ENCODE measurements around the gene LTBP1. TPM values are rescaled to one million over a fixed set of nuclear protein-coding genes. Genes with fewer than 3 reads are reported as not detected.

LTBP1 gene
- total and polyA plus RNA-seq, 7 experiments from 2014 or later = 0.29 to 2.1 TPM; not detected in 5

DNA sequence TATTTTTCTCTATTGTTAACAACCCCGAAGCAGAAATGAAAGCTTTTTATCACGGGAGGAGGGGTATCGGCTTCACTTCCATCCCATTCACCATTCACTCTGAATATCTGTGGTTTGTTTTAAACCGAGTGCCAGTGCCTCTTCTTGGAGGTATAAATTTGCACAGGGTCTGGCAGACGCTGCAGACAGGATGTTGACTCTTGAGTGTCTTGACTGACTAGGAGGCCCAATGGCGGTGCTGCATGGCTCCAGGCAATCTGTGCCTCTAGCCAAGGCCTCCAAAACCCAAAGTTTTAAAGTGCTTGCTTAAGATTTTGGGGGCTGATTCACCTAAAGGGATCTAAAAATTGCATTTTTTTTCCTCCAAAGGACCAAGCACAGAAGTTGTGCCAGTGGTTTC is 183.8 kb downstream of the LTBP1 start:
- H3K27me3 ChIP-seq (ENCODE audit: control insufficient read depth in 2 of 2, insufficient read depth in 2 of 2, low read length in 2 of 2) = no peaks in the 10 kb centered on the region
- H3K9me3 ChIP-seq (ENCODE audit: control insufficient read depth in 2 of 3, low read length in 3 of 3) = no peaks in the 10 kb centered on the region
- Mint-ChIP-seq H3K27me3 (peaks cover 9 to 25% (median 18%) of the 10 kb centered on the region in 5 donors), H3K36me3 (no peaks in the 10 kb centered on the region), H3K9me3 (peaks cover 0 to 5% (median 0%) of the 10 kb centered on the region in 11 donors), H3K4me3 (no peak overlapping the region), H3K27ac (no peak overlapping the region), H3K4me1 (no peaks in the 10 kb centered on the region)
- DNase-seq = no peak
- no peaks in the 10 kb centered on the region for H3K4me1 ChIP-seq (ENCODE audit: control insufficient read depth in 2 of 2, insufficient read depth in 2 of 2, low read length in 2 of 2)
- ChIA-PET CTCF (no interaction called here), POLR2A (no interaction called here)
- H3K27ac ChIP-seq (ENCODE audit: low read depth, low read length) = no peak overlapping the region
- ATAC-seq = no peak
- intact Hi-C loops (cut with micrococcal nuclease) = no loop called here
- no peak overlapping the region for H3K4me3 ChIP-seq (ENCODE audit: low read length)
- H3K36me3 ChIP-seq (ENCODE audit: control insufficient read depth in 2 of 3, insufficient read depth in 3 of 3, low read length in 3 of 3) = no peaks in the 10 kb centered on the region

DNA sequence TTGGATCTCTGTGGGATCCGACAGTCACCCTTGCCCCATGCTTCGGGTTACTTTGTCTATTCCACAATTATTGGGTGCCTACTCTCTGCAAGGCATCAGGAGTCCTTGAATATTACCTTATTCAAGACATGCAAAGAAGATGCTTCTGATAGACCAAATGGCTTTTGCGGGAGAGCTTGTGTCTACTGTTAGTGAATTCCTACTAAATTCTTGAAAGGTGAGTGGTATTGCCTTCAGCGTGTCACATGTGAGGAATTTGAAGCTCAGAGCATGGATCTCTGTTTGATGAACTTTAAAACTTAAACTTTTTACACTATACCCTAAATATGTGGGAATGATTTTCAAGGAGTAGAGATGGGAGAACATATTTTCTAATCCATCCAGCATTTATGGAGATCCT is 184.4 kb downstream of the LTBP1 start:
- POLR2A ChIA-PET = no interaction called here
- H3K27me3 ChIP-seq (ENCODE audit: control insufficient read depth in 2 of 2, insufficient read depth in 2 of 2, low read length in 2 of 2) = no peaks in the 10 kb centered on the region
- H3K9me3 Mint-ChIP-seq = peaks cover 0 to 5% (median 0%) of the 10 kb centered on the region in 11 donors
- no peaks in the 10 kb centered on the region for H3K9me3 ChIP-seq (ENCODE audit: control insufficient read depth in 2 of 3, low read length in 3 of 3)
- H3K4me1 ChIP-seq (ENCODE audit: control insufficient read depth in 2 of 2, insufficient read depth in 2 of 2, low read length in 2 of 2) = no peaks in the 10 kb centered on the region
- CTCF ChIA-PET = no interaction called here
- H3K27ac ChIP-seq (ENCODE audit: low read depth, low read length) = no peak overlapping the region
- H3K27me3 Mint-ChIP-seq = peaks cover 8 to 25% (median 17%) of the 10 kb centered on the region in 5 donors
- DNase-seq (no peak), ATAC-seq (no peak)
- H3K4me3 Mint-ChIP-seq = no peak overlapping the region
- intact Hi-C loops (cut with micrococcal nuclease) = no loop called here
- no peaks in the 10 kb centered on the region for H3K4me1 Mint-ChIP-seq
- no peak overlapping the region for H3K4me3 ChIP-seq (ENCODE audit: low read length)
- H3K36me3 ChIP-seq (ENCODE audit: control insufficient read depth in 2 of 3, insufficient read depth in 3 of 3, low read length in 3 of 3) = no peaks in the 10 kb centered on the region
- no peaks in the 10 kb centered on the region for H3K36me3 Mint-ChIP-seq
- no peak overlapping the region for H3K27ac Mint-ChIP-seq

DNA sequence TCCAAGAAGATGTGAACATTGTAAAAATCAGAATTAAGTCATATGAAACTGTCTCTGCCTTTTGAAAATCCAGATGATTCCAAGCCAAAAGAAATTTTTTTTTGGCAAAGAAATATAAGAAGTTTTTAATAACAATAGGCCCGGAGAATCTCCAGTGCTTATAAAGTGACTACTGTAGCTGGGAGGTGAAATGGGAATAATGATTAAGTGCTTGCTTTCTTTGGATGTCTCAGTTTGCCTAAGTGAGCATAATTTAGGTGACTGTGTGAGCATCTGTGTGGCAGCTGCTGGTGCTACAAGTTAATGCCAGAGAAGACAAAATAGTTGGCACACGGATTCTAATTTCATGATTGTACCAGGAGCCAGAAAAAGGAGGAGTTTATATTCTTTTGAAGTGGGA is 185.0 kb downstream of the LTBP1 start:
- Mint-ChIP-seq H3K4me1 (peaks cover 0 to 3% (median 0%) of the 10 kb centered on the region in 7 donors), H3K27ac (no peak overlapping the region), H3K36me3 (no peaks in the 10 kb centered on the region), H3K9me3 (peaks cover 0 to 5% (median 0%) of the 10 kb centered on the region in 11 donors), H3K27me3 (peaks cover 4 to 25% (median 12%) of the 10 kb centered on the region in 5 donors), H3K4me3 (no peak overlapping the region)
- no peak for DNase-seq
- no peak for ATAC-seq
- H3K27ac ChIP-seq (ENCODE audit: low read depth, low read length) = no peak overlapping the region
- H3K4me1 ChIP-seq (ENCODE audit: control insufficient read depth in 2 of 2, insufficient read depth in 2 of 2, low read length in 2 of 2) = no peaks in the 10 kb centered on the region
- no peaks in the 10 kb centered on the region for H3K27me3 ChIP-seq (ENCODE audit: control insufficient read depth in 2 of 2, insufficient read depth in 2 of 2, low read length in 2 of 2)
- no peaks in the 10 kb centered on the region for H3K9me3 ChIP-seq (ENCODE audit: control insufficient read depth in 2 of 3, low read length in 3 of 3)
- ChIA-PET POLR2A (no interaction called here), CTCF (no interaction called here)
- H3K4me3 ChIP-seq (ENCODE audit: low read length) = no peak overlapping the region
- intact Hi-C loops (cut with micrococcal nuclease) = no loop called here
- H3K36me3 ChIP-seq (ENCODE audit: control insufficient read depth in 2 of 3, insufficient read depth in 3 of 3, low read length in 3 of 3) = no peaks in the 10 kb centered on the region

DNA sequence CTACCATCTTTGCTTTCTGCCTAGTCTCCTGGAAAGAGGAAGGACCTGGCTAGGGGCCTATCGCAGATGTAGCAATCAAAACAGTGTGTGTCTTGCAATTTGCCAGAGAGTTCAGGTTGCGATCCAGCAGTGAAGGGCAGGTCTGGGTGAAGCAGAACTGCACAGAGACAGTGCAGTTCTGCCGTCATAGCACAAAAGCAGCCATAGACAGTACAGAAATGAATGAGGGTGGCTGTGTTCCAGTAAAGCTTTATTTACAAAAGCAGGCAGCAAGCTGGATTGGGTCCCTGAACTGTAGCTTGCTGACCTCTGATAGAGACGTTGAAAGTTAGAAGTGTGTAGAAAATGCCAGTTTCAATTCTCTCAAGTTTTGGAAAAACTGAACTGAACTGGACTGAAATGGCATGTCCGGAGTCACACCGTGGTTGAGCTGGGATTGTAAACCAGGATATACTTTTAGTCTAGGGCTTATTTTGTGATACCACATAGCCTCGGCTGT is 186.8 kb downstream of the LTBP1 start:
- H3K27ac Mint-ChIP-seq = no peak overlapping the region
- peaks cover 0 to 14% (median 7%) of the 10 kb centered on the region in 5 donors for H3K27me3 Mint-ChIP-seq
- no peaks in the 10 kb centered on the region for H3K9me3 ChIP-seq (ENCODE audit: control insufficient read depth in 2 of 3, low read length in 3 of 3)
- no peaks in the 10 kb centered on the region for H3K9me3 Mint-ChIP-seq
- H3K4me1 ChIP-seq (ENCODE audit: control insufficient read depth in 2 of 2, insufficient read depth in 2 of 2, low read length in 2 of 2) = no peaks in the 10 kb centered on the region
- H3K36me3 Mint-ChIP-seq = no peaks in the 10 kb centered on the region
- H3K27ac ChIP-seq (ENCODE audit: low read depth, low read length) = no peak overlapping the region
- ChIA-PET POLR2A (no interaction called here), CTCF (no interaction called here)
- DNase-seq (no peak), ATAC-seq (peak; percentile 52)
- H3K4me1 Mint-ChIP-seq = peaks cover 0 to 3% (median 0%) of the 10 kb centered on the region in 7 donors
- no peak overlapping the region for H3K4me3 ChIP-seq (ENCODE audit: low read length)
- H3K36me3 ChIP-seq (ENCODE audit: control insufficient read depth in 2 of 3, insufficient read depth in 3 of 3, low read length in 3 of 3) = no peaks in the 10 kb centered on the region
- no peaks in the 10 kb centered on the region for H3K27me3 ChIP-seq (ENCODE audit: control insufficient read depth in 2 of 2, insufficient read depth in 2 of 2, low read length in 2 of 2)
- no peak overlapping the region for H3K4me3 Mint-ChIP-seq
- intact Hi-C loops (cut with micrococcal nuclease) = no loop called here

DNA sequence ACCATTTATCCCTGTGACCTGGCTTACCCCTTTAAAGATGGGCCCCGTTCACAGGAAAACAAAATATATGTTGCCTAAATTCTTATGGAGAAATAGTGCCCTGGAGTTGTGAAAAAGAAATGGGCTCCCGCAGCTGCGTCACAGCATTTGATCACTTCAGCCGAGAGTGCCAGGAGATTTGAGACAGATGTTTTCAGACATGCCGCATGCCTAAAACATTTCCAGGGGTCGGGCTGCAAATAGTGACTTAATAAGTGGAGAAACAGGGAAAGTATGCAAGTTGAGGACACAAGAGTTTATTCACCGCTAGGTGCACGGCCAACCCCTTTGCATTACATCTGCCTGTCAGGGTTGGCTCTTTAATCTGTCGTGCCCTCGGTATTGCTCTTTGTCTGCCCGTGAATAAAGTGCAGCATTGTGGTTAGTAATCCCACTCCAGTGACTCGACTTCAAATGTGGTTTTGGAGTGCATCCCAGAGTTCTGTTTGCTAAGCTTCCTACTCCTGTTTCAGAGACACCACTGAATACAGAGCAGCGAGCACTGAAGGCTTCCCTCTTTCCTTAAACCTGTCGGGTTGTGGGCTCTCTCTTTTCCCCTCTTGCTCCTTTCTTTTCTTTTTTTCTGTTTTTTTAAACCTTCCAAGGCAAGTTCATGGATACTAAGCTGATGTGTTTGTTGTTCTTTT is 187.5 kb downstream of the LTBP1 start:
- Mint-ChIP-seq H3K4me1 (peaks cover 0 to 3% (median 0%) of the 10 kb centered on the region in 7 donors), H3K27me3 (peaks cover 0 to 8% (median 7%) of the 10 kb centered on the region in 5 donors), H3K4me3 (no peak overlapping the region), H3K36me3 (no peaks in the 10 kb centered on the region), H3K9me3 (no peaks in the 10 kb centered on the region), H3K27ac (no peak overlapping the region)
- intact Hi-C loops (cut with micrococcal nuclease) = no loop called here
- ATAC-seq (no peak), DNase-seq (no peak)
- Histone ChIP-seq H3K4me3 (ENCODE audit: low read length) (no peak overlapping the region), H3K4me1 (ENCODE audit: control insufficient read depth in 2 of 2, insufficient read depth in 2 of 2, low read length in 2 of 2) (no peaks in the 10 kb centered on the region), H3K9me3 (ENCODE audit: control insufficient read depth in 2 of 3, low read length in 3 of 3) (no peaks in the 10 kb centered on the region), H3K27me3 (ENCODE audit: control insufficient read depth in 2 of 2, insufficient read depth in 2 of 2, low read length in 2 of 2) (no peaks in the 10 kb centered on the region), H3K36me3 (ENCODE audit: control insufficient read depth in 2 of 3, insufficient read depth in 3 of 3, low read length in 3 of 3) (no peaks in the 10 kb centered on the region), H3K27ac (ENCODE audit: low read depth, low read length) (no peak overlapping the region)
- ChIA-PET POLR2A (no interaction called here), CTCF (no interaction called here)

DNA sequence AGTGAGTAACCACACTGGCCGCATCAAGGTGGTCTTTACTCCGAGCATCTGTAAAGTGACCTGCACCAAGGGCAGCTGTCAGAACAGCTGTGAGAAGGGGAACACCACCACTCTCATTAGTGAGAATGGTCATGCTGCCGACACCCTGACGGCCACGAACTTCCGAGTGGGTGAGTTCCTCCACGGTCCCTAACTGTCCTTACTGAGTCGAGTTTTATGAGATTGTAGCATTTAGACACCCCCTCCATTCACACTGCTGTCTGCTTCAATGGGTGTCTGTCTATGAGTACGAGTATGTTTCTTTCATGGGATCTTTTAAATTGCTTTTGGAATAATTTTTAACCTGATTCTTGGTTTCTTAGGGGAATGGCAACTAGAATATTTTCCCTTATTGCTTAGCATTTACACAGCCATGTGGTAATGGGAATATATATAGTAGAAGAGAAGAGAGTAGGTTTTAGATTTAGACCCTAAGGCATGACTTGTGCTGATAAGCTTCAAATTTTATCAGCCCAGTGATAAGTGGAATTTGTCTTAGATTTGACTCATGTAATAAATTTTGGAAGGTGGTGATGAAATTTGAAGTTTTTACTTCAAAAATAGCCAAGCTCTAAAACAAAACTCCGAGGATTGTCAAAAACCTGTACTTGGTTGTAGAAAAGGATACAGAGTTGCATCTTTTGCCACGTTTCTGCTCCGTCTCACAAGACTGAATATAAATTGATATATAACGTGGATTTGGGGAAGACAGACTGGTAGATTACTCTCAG is 188.2 kb downstream of the LTBP1 start:
- H3K36me3 Mint-ChIP-seq = no peaks in the 10 kb centered on the region
- peaks cover 0 to 13% (median 7%) of the 10 kb centered on the region in 5 donors for H3K27me3 Mint-ChIP-seq
- H3K4me3 Mint-ChIP-seq = no peak overlapping the region
- peaks cover 0 to 3% (median 0%) of the 10 kb centered on the region in 7 donors for H3K4me1 Mint-ChIP-seq
- ChIA-PET POLR2A (no interaction called here), CTCF (no interaction called here)
- H3K4me1 ChIP-seq (ENCODE audit: control insufficient read depth in 2 of 2, insufficient read depth in 2 of 2, low read length in 2 of 2) = no peaks in the 10 kb centered on the region
- no peaks in the 10 kb centered on the region for H3K27me3 ChIP-seq (ENCODE audit: control insufficient read depth in 2 of 2, insufficient read depth in 2 of 2, low read length in 2 of 2)
- intact Hi-C loops (cut with micrococcal nuclease) = no loop called here
- H3K9me3 Mint-ChIP-seq = no peaks in the 10 kb centered on the region
- no peak overlapping the region for H3K27ac Mint-ChIP-seq
- H3K9me3 ChIP-seq (ENCODE audit: control insufficient read depth in 2 of 3, low read length in 3 of 3) = no peaks in the 10 kb centered on the region
- no peaks in the 10 kb centered on the region for H3K36me3 ChIP-seq (ENCODE audit: control insufficient read depth in 2 of 3, insufficient read depth in 3 of 3, low read length in 3 of 3)
- no peak for ATAC-seq
- DNase-seq = no peak
- H3K4me3 ChIP-seq (ENCODE audit: low read length) = no peak overlapping the region
- H3K27ac ChIP-seq (ENCODE audit: low read depth, low read length) = no peak overlapping the region

Measured in naive thymus-derived CD4-positive, alpha-beta T cell (primary cell).